ENCODE data around the gene RAB30.

DNA sequence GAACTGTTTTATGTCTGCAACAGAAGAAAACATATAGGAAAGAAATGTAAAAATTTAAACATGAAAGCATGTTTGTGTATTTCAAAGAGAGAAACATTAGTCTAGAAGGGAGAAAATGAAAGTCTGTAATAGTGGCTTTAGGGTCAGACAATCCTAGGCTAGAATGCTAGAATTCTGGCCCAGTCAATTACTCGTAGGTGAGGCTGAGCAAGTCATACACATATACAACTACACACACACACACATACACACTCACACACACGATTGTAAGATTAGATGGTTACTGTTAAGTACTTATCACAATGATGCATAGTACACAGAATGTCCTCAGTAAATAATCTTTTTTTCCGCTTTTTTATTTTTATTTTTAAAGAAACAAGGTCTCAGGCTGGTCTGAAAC, 47.5 kb upstream of the RAB30 start:
- TF ChIP-seq, protein P1, sequence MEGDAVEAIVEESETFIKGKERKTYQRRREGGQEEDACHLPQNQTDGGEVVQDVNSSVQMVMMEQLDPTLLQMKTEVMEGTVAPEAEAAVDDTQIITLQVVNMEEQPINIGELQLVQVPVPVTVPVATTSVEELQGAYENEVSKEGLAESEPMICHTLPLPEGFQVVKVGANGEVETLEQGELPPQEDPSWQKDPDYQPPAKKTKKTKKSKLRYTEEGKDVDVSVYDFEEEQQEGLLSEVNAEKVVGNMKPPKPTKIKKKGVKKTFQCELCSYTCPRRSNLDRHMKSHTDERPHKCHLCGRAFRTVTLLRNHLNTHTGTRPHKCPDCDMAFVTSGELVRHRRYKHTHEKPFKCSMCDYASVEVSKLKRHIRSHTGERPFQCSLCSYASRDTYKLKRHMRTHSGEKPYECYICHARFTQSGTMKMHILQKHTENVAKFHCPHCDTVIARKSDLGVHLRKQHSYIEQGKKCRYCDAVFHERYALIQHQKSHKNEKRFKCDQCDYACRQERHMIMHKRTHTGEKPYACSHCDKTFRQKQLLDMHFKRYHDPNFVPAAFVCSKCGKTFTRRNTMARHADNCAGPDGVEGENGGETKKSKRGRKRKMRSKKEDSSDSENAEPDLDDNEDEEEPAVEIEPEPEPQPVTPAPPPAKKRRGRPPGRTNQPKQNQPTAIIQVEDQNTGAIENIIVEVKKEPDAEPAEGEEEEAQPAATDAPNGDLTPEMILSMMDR (IDR thresholded peaks at IDR 0.05), result no peak
- TF ChIP-seq POLR2A (IDR thresholded peaks at IDR 0.05), result no peak

Data from suprapubic skin (tissue), 3 donors.